Measurements from ENCODE around the gene NEDD9. TPM values are rescaled to one million over a fixed set of nuclear protein-coding genes. Genes with fewer than 3 reads are reported as not detected.

Gene NEDD9
- total and polyA plus RNA-seq, 2 experiments from 2014 or later = 4.4 to 13.0 TPM

DNA sequence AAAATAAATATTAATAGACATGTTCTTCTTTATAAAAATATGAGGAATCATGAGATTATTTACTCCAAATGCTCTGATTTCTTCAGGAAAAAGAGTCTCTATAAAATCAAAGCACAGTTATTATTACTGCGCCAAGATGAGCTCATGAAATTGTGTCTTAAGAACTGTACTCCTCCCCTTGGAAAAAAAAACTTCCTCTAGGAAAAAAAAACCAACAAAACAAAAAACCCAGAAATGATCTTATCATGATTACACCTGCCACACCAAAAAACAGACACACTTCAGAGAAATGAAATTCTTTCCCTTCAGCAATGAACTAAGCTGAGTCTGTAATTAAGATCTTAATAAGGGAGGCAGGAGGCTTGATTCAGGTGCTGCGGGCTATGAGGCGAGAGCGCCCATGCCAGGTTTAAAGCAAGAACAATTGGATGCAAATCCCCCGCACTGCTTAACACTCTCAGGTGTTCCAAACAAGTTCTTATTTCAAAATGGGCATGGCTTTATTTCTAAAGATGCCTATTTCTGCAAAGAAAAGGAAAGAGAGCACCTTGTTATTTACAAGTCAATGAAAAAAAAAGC lies 9.1 kb downstream of the NEDD9 start:
- no peak overlapping the region for H3K27ac Mint-ChIP-seq
- peaks cover 35% of the 10 kb centered on the region for H3K4me1 Mint-ChIP-seq
- H3F3A ChIP-seq (replicated peaks; ENCODE audit: low read depth) = no peaks in the 10 kb centered on the region
- H3K27me3 Mint-ChIP-seq (ENCODE audit: insufficient read depth, low read depth, poor library complexity) = peaks cover 4% of the 10 kb centered on the region
- H3K9me3 Mint-ChIP-seq = no peaks in the 10 kb centered on the region
- DNase-seq (ENCODE audit: low spot score) = no peak
- H3K9me2 ChIP-seq (ENCODE audit: insufficient read depth) = no peaks in the 10 kb centered on the region
- no peak for ATAC-seq
- no peaks in the 10 kb centered on the region; the same call in 1 of the 2 replicates for H4K20me1 ChIP-seq (replicated peaks; ENCODE audit: insufficient read depth)
- peaks cover 38% of the 10 kb centered on the region for H3K79me2 ChIP-seq (replicated peaks; ENCODE audit: insufficient read depth)
- no peaks in the 10 kb centered on the region for H3K27me3 ChIP-seq (ENCODE audit: insufficient read depth)
- H3K36me3 ChIP-seq (ENCODE audit: insufficient read depth) = no peaks in the 10 kb centered on the region
- TF ChIP-seq EZH2 (IDR thresholded peaks at IDR 0.05; ENCODE audit: low read depth, unreplicated experiment) = no peak
- no peak for TF ChIP-seq ETS1 (IDR thresholded peaks at IDR 0.05)
- no peak for TF ChIP-seq REST (IDR thresholded peaks at IDR 0.05; ENCODE audit: unreplicated experiment)
- no peak for TF ChIP-seq EZH2phosphoT487 (IDR thresholded peaks at IDR 0.05; ENCODE audit: unreplicated experiment)
- TF ChIP-seq ZNF331 (CRISPR knock-in tag; IDR thresholded peaks at IDR 0.05; ENCODE audit: low read depth) = no peak
- no peak for TF ChIP-seq STAT1 (IDR thresholded peaks at IDR 0.05; ENCODE audit: unreplicated experiment)
- TF ChIP-seq ZNF114 (CRISPR knock-in tag; IDR thresholded peaks at IDR 0.05) = no peak
- TF ChIP-seq, protein P1, sequence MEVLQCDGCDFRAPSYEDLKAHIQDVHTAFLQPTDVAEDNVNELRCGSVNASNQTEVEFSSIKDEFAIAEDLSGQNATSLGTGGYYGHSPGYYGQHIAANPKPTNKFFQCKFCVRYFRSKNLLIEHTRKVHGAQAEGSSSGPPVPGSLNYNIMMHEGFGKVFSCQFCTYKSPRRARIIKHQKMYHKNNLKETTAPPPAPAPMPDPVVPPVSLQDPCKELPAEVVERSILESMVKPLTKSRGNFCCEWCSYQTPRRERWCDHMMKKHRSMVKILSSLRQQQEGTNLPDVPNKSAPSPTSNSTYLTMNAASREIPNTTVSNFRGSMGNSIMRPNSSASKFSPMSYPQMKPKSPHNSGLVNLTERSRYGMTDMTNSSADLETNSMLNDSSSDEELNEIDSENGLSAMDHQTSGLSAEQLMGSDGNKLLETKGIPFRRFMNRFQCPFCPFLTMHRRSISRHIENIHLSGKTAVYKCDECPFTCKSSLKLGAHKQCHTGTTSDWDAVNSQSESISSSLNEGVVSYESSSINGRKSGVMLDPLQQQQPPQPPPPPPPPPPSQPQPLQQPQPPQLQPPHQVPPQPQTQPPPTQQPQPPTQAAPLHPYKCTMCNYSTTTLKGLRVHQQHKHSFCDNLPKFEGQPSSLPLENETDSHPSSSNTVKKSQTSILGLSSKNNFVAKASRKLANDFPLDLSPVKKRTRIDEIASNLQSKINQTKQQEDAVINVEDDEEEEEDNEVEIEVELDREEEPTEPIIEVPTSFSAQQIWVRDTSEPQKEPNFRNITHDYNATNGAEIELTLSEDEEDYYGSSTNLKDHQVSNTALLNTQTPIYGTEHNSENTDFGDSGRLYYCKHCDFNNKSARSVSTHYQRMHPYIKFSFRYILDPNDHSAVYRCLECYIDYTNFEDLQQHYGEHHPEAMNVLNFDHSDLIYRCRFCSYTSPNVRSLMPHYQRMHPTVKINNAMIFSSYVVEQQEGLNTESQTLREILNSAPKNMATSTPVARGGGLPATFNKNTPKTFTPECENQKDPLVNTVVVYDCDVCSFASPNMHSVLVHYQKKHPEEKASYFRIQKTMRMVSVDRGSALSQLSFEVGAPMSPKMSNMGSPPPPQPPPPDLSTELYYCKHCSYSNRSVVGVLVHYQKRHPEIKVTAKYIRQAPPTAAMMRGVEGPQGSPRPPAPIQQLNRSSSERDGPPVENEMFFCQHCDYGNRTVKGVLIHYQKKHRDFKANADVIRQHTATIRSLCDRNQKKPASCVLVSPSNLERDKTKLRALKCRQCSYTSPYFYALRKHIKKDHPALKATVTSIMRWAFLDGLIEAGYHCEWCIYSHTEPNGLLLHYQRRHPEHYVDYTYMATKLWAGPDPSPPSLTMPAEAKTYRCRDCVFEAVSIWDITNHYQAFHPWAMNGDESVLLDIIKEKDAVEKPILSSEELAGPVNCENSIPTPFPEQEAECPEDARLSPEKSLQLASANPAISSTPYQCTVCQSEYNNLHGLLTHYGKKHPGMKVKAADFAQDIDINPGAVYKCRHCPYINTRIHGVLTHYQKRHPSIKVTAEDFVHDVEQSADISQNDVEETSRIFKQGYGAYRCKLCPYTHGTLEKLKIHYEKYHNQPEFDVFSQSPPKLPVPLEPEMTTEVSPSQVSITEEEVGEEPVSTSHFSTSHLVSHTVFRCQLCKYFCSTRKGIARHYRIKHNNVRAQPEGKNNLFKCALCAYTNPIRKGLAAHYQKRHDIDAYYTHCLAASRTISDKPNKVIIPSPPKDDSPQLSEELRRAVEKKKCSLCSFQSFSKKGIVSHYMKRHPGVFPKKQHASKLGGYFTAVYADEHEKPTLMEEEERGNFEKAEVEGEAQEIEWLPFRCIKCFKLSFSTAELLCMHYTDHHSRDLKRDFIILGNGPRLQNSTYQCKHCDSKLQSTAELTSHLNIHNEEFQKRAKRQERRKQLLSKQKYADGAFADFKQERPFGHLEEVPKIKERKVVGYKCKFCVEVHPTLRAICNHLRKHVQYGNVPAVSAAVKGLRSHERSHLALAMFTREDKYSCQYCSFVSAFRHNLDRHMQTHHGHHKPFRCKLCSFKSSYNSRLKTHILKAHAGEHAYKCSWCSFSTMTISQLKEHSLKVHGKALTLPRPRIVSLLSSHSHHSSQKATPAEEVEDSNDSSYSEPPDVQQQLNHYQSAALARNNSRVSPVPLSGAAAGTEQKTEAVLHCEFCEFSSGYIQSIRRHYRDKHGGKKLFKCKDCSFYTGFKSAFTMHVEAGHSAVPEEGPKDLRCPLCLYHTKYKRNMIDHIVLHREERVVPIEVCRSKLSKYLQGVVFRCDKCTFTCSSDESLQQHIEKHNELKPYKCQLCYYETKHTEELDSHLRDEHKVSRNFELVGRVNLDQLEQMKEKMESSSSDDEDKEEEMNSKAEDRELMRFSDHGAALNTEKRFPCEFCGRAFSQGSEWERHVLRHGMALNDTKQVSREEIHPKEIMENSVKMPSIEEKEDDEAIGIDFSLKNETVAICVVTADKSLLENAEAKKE (CRISPR knock-in tag; IDR thresholded peaks at IDR 0.05) = no peak
- TF ChIP-seq, protein P2, sequence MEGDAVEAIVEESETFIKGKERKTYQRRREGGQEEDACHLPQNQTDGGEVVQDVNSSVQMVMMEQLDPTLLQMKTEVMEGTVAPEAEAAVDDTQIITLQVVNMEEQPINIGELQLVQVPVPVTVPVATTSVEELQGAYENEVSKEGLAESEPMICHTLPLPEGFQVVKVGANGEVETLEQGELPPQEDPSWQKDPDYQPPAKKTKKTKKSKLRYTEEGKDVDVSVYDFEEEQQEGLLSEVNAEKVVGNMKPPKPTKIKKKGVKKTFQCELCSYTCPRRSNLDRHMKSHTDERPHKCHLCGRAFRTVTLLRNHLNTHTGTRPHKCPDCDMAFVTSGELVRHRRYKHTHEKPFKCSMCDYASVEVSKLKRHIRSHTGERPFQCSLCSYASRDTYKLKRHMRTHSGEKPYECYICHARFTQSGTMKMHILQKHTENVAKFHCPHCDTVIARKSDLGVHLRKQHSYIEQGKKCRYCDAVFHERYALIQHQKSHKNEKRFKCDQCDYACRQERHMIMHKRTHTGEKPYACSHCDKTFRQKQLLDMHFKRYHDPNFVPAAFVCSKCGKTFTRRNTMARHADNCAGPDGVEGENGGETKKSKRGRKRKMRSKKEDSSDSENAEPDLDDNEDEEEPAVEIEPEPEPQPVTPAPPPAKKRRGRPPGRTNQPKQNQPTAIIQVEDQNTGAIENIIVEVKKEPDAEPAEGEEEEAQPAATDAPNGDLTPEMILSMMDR (conservative IDR thresholded peaks at IDR 0.05; ENCODE audit: low read depth in 2 of 2) = no peak
- TF ChIP-seq POLR2AphosphoS5 (IDR thresholded peaks at IDR 0.05; ENCODE audit: low read depth) = no peak
- TF ChIP-seq CREB1 (CRISPR knock-in tag; IDR thresholded peaks at IDR 0.05; ENCODE audit: low read depth) = no peak
- TF ChIP-seq NANOG (IDR thresholded peaks at IDR 0.05; ENCODE audit: borderline replicate concordance) = no peak
- TF ChIP-seq JUNB (IDR thresholded peaks at IDR 0.05; ENCODE audit: unreplicated experiment) = no peak
- H3K4me2 ChIP-seq = no peak overlapping the region
- H3K27ac ChIP-seq (ENCODE audit: low read depth) = no peak overlapping the region
- peaks cover 21% of the 10 kb centered on the region; the same call in 1 of the 2 replicates for H3K4me1 ChIP-seq (ENCODE audit: insufficient read depth)
- no peak overlapping the region for H2AFZ ChIP-seq
- no peaks in the 10 kb centered on the region for H3K36me3 Mint-ChIP-seq (ENCODE audit: low read depth)
- H3K4me3 ChIP-seq = no peak overlapping the region
- H3K4me3 Mint-ChIP-seq = no peak overlapping the region

Measured in GM23338 (cell line).